Cardiac septum (tissue), 1 donor: ENCODE results near the gene PTPRU. TPM values are rescaled to one million over a fixed set of nuclear protein-coding genes. Genes with fewer than 3 reads are reported as not detected.
"Not testable (repeated sequence)": the region's sequence is repeated elsewhere in the genome, so short reads cannot be mapped to it uniquely, and the experiment has no call there.

Source experiments
- DNase-seq: peaks from one replicate; pipeline ENCODE4 v3.0.0-alpha.2; 2020; ENCODE audit warnings: low spot score
- intact Hi-C: fragments of 100-400 bp; cut with DNase I; formaldehyde crosslinking; loops from one replicate; pipeline ENCODE4 v1.14.0; 2022
- total RNA-seq: library from RNA; stranded (reverse); fragmentation: NEBNext Ultra II Directional; extraction: Animal tissue kit (Norgen Biotek cat#: 25700); gene quantifications from one replicate; pipeline ENCODE4 v1.2.1, GENCODE V29; 2021
- donor health status: DM: no; HTN: no; CAD: no.

Gene PTPRU
- total RNA-seq, 1 donor from 2014 or later: 6.6 TPM

- DNase-seq: peak; percentile 33
- intact Hi-C loops: no loop called here
Observed at GRCh38 chr1:29282135-29282923, 46.0 kb downstream of the PTPRU start.

- DNase-seq: peak; percentile 71
- intact Hi-C loops: no loop called here
Observed at GRCh38 chr1:29282924-29283803, 46.8 kb downstream of the PTPRU start.

- intact Hi-C loops: no loop called here
- DNase-seq: no peak
Observed at GRCh38 chr1:29283804-29284195, 47.5 kb downstream of the PTPRU start.

- intact Hi-C loops: no loop called here
- peak; percentile 66 for DNase-seq
Observed at GRCh38 chr1:29284286-29284960, 48.1 kb downstream of the PTPRU start.

GRCh38 chr1:29284961-29285560 is 48.7 kb downstream of the PTPRU start:
- intact Hi-C loops: no loop called here
- peak; percentile 58 for DNase-seq

- intact Hi-C loops: no loop called here
- peak; percentile 41 for DNase-seq
Observed at GRCh38 chr1:29285771-29286170, 49.4 kb downstream of the PTPRU start.

GRCh38 chr1:29286194-29286767 is 50.0 kb downstream of the PTPRU start:
- intact Hi-C loops: no loop called here
- peak; percentile 29 for DNase-seq

- DNase-seq: peak; percentile 54
- intact Hi-C loops: no loop called here
Observed at GRCh38 chr1:29289493-29289892, 53.2 kb downstream of the PTPRU start.

GRCh38 chr1:29290414-29290985 is 54.2 kb downstream of the PTPRU start:
- DNase-seq: peak; percentile 54
- intact Hi-C loops: no loop called here

- intact Hi-C loops: no loop called here
Observed at GRCh38 chr1:29291756-29292155, 55.4 kb downstream of the PTPRU start.

GRCh38 chr1:29292344-29292743 is 56.0 kb downstream of the PTPRU start:
- intact Hi-C loops: no loop called here
- no peak for DNase-seq

More at GRCh38 chr1:29291756-29292155, 55.4 kb downstream of the PTPRU start:
- no peak for DNase-seq

GRCh38 chr1:29297450-29297849 is 61.1 kb downstream of the PTPRU start:
- DNase-seq: no peak
- intact Hi-C loops: no loop called here

- intact Hi-C loops: no loop called here
- DNase-seq: no peak
Observed at GRCh38 chr1:29298246-29298645, 61.9 kb downstream of the PTPRU start.

- DNase-seq: no peak
- intact Hi-C loops: no loop called here
Observed at GRCh38 chr1:29299446-29299845, 63.1 kb downstream of the PTPRU start.

- intact Hi-C loops, DNase-seq: not testable (repeated sequence)
Observed at GRCh38 chr1:29301732-29302131, 65.4 kb downstream of the PTPRU start.

- intact Hi-C loops: no loop called here
- no peak for DNase-seq
Observed at GRCh38 chr1:29303201-29304024, 67.1 kb downstream of the PTPRU start.

GRCh38 chr1:29304025-29304684 is 67.8 kb downstream of the PTPRU start:
- no peak for DNase-seq
- intact Hi-C loops: no loop called here

- no peak for DNase-seq
- intact Hi-C loops: no loop called here
Observed at GRCh38 chr1:29305943-29306342, 69.6 kb downstream of the PTPRU start.
